Trophoblast cell (in vitro differentiated cells and primary cell): ENCODE data around the gene MAGI1.

ENCODE experiments used
- DNase-seq, 2 donors: peaks; one replicate each; pipeline ENCODE4 v3.0.0-alpha.2; 2016
- H2AFZ ChIP-seq: 2 replicates; pipeline ENCODE4 v1.6.1; 2013; ENCODE audit warnings: low read length, moderate library complexity, mild to moderate bottlenecking; ENCODE audit not compliant: insufficient read depth, poor library complexity
- H2AK5ac ChIP-seq: 2 replicates; pipeline ENCODE4 v1.6.1; 2013; ENCODE audit warnings: mild to moderate bottlenecking, low read length
- H2BK120ac ChIP-seq: 2 replicates; pipeline ENCODE4 v1.6.1; 2013; ENCODE audit warnings: low read length, mild to moderate bottlenecking, moderate library complexity; ENCODE audit not compliant: insufficient read depth, poor library complexity
- H2BK12ac ChIP-seq: 2 replicates; pipeline ENCODE4 v1.6.1; 2013; ENCODE audit warnings: mild to moderate bottlenecking, low read length, moderate library complexity
- H2BK5ac ChIP-seq: 2 replicates; pipeline ENCODE4 v1.6.1; 2013; ENCODE audit warnings: low read length, low read depth, moderate library complexity, mild to moderate bottlenecking; ENCODE audit not compliant: poor library complexity
- H3K14ac ChIP-seq: 2 replicates; pipeline ENCODE4 v1.6.1; 2013; ENCODE audit warnings: mild to moderate bottlenecking, low read length
- H3K18ac ChIP-seq: 2 replicates; pipeline ENCODE4 v1.6.1; 2013; ENCODE audit warnings: mild to moderate bottlenecking, low read length
- H3K23ac ChIP-seq: 2 replicates; pipeline ENCODE4 v1.6.1; 2013; ENCODE audit warnings: low read length
- H3K27ac ChIP-seq: 2 replicates; pipeline ENCODE4 v1.5.1; 2013; ENCODE audit warnings: low read depth, mild to moderate bottlenecking, inconsistent platforms, low read length, moderate library complexity
- H3K27me3 ChIP-seq: 2 replicates; pipeline ENCODE4 v1.6.1; 2013; ENCODE audit warnings: inconsistent platforms, mild to moderate bottlenecking, low read length, moderate library complexity; ENCODE audit not compliant: insufficient read depth
- H3K36me3 ChIP-seq, 2 experiments: 1 replicate in 1 of 2; 2 replicates in 1 of 2; pipeline ENCODE4 v1.6.1; 2013; ENCODE audit warnings: low read length in 2 of 2, mild to moderate bottlenecking in 2 of 2, moderate library complexity in 1 of 2; ENCODE audit not compliant: insufficient read depth in 2 of 2, control insufficient read depth in 1 of 2
- H3K4ac ChIP-seq: 2 replicates; pipeline ENCODE4 v1.6.1; 2013; ENCODE audit warnings: low read depth, mild to moderate bottlenecking, low read length, moderate library complexity
- H3K4me1 ChIP-seq, 2 experiments: 1 replicate in 1 of 2; 2 replicates in 1 of 2; pipeline ENCODE4 v1.6.1; 2013; ENCODE audit warnings: low read length in 2 of 2, mild to moderate bottlenecking in 2 of 2, moderate library complexity in 1 of 2; ENCODE audit not compliant: insufficient read depth in 2 of 2, control insufficient read depth in 1 of 2
- H3K4me2 ChIP-seq: 2 replicates; pipeline ENCODE4 v1.6.1; 2013; ENCODE audit warnings: inconsistent platforms, mild to moderate bottlenecking, low read length, moderate library complexity
- H3K4me3 ChIP-seq: 2 replicates; pipeline ENCODE4 v1.5.1; 2013; ENCODE audit warnings: mild to moderate bottlenecking, low read depth, low read length, inconsistent platforms
- H3K79me1 ChIP-seq: one replicate; pipeline ENCODE4 v1.6.1; 2013; ENCODE audit warnings: low read length
- H3K79me2 ChIP-seq: 2 replicates; pipeline ENCODE4 v1.6.1; 2013; ENCODE audit warnings: low read length, mild to moderate bottlenecking; ENCODE audit not compliant: control insufficient read depth, insufficient read depth, poor library complexity
- H3K9ac ChIP-seq: 2 replicates; pipeline ENCODE4 v1.6.1; 2013; ENCODE audit warnings: mild to moderate bottlenecking, low read length
- H3K9me3 ChIP-seq: 2 replicates; pipeline ENCODE4 v1.6.1; 2013; ENCODE audit warnings: low read depth, mild to moderate bottlenecking, control low read depth, inconsistent platforms, low read length; ENCODE audit not compliant: insufficient read depth
- H4K12ac ChIP-seq: 2 replicates; pipeline ENCODE4 v1.6.1; 2013; ENCODE audit warnings: low read depth, mild to moderate bottlenecking, low read length, moderate library complexity
- H4K8ac ChIP-seq: 2 replicates; pipeline ENCODE4 v1.6.1; 2013; ENCODE audit warnings: low read depth, mild to moderate bottlenecking, low read length, moderate library complexity
- H4K91ac ChIP-seq: one replicate; pipeline ENCODE4 v1.6.1; 2013; ENCODE audit warnings: low read depth, mild to moderate bottlenecking, low read length, moderate library complexity
- WGBS: extraction: QIAGEN DNeasy Blood & Tissue Kit; methylation state at CpG from one replicate; pipeline ENCODE4 v1.1.7; 2013; ENCODE audit warnings: missing lambda C conversion rate; ENCODE audit not compliant: insufficient read length, insufficient coverage; ENCODE audit errors: extremely low coverage; 5-methylcytosine and 5-hydroxymethylcytosine counted together

MAGI1 gene

DNA sequence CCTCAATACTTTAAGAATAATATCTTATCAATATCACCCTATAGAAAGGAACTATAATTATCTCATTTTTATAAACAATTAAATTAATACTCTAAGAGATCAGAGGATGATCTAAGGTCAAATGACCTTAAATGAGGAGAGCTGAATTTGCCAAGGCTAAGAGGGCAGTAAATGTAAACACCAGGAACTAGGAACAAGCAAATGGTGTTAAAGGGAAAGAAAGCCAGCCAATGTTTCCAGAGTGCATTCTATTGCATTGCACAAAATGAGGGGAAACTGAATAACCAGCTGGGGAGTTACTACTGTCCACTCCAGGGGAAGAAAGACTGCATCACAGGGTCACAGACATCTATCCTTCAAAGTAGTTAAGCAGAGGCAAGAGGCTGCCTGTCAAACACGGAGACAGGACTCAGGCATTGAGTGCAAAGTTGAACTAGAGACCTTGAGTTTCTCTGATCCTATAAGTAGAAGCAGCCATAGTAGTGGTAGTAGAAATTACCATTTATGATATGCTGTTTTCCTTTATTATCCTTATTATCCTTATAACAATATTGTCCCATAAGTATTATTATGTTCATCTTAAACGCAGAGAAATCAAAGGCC, 466.4 kb downstream of the MAGI1 start:
- Histone ChIP-seq H3K18ac (no peak overlapping the region), H2AFZ (no peak overlapping the region), H3K14ac (no peak overlapping the region), H3K4me1 (no peaks in the 10 kb centered on the region), H3K79me2 (no peaks in the 10 kb centered on the region), H3K23ac (no peak overlapping the region), H4K91ac (no peak overlapping the region), H2BK12ac (no peak overlapping the region), H3K4ac (no peak overlapping the region), H3K79me1 (no peaks in the 10 kb centered on the region), H3K27me3 (no peaks in the 10 kb centered on the region), H3K4me3 (no peak overlapping the region), H2AK5ac (no peak overlapping the region), H3K9me3 (no peaks in the 10 kb centered on the region), H3K36me3 (no peaks in the 10 kb centered on the region), H3K4me2 (no peak overlapping the region), H2BK5ac (no peak overlapping the region), H3K27ac (no peak overlapping the region), H4K12ac (no peak overlapping the region), H4K8ac (no peak overlapping the region), H3K9ac (no peak overlapping the region), H2BK120ac (no peak overlapping the region)
- no CpG with 5 or more reads among the region's 2 CpGs for WGBS
- no peak for DNase-seq

DNA sequence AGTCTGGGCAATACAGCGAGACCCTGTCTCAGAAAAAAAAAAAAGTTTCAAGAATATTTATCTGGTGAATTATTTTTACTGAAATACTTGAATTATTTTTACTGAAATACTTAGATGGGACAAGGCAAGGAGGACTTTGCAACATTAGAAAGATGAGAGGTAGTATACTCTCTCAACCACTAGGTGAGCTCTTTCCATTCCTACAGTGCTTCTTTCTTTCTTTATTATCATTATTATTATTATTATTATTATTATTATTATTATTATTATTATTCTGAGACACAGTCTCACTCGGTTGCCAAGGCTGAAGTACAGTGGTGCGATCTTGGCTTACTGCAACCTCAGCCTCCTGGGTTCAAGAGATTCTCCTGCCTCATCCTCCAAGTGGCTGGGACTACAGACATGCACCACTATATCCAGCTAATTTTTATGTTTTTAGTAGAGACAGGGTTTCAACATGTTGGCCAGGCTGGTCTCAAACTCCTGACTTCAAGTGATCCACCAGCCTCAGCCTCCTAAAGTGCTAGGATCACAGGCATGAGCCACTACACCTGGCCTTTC, 468.8 kb downstream of the MAGI1 start:
- no peaks in the 10 kb centered on the region for H3K79me2 ChIP-seq
- no peak overlapping the region for H4K12ac ChIP-seq

DNA sequence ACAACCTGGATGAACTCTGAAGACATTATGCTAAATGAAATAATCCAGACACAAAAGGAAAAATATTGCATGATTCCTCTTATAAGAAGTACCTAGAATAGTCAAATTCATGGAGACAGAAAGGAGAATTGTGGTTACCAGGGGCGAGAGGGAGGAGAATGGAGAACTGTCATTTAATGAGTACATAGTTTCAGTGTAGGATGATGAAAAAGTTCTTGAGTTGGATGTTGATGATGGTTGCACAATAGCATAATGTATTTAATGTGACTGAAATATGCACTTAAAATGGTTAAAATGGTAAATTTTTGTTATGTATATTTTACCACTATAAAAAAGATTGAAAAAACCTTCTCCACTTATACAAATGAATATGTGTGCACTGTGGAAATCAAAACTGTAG, 469.6 kb downstream of the MAGI1 start:
- no peaks in the 10 kb centered on the region for H3K36me3 ChIP-seq
- no peak overlapping the region for H3K27ac ChIP-seq
- H3K4me3 ChIP-seq, result no peak overlapping the region
- no peak for DNase-seq
- no peaks in the 10 kb centered on the region for H3K79me1 ChIP-seq
- no peak overlapping the region for H2AFZ ChIP-seq
- no peaks in the 10 kb centered on the region for H3K79me2 ChIP-seq
- no peak overlapping the region for H3K4ac ChIP-seq
- H4K91ac ChIP-seq, result no peak overlapping the region
- no peaks in the 10 kb centered on the region for H3K4me1 ChIP-seq
- no CpG with 5 or more reads among the region's 1 CpG for WGBS
- no peaks in the 10 kb centered on the region for H3K9me3 ChIP-seq
- H3K18ac ChIP-seq, result no peak overlapping the region
- no peak overlapping the region for H2AK5ac ChIP-seq
- H2BK5ac ChIP-seq, result no peak overlapping the region
- no peak overlapping the region for H4K12ac ChIP-seq
- H2BK120ac ChIP-seq, result no peak overlapping the region
- no peak overlapping the region for H3K4me2 ChIP-seq
- H4K8ac ChIP-seq, result no peak overlapping the region
- no peak overlapping the region for H3K14ac ChIP-seq
- H2BK12ac ChIP-seq, result no peak overlapping the region
- H3K9ac ChIP-seq, result no peak overlapping the region
- no peaks in the 10 kb centered on the region for H3K27me3 ChIP-seq
- no peak overlapping the region for H3K23ac ChIP-seq

More for the DNA sequence above, 468.8 kb downstream of the MAGI1 start:
- Histone ChIP-seq H3K18ac (no peak overlapping the region), H2BK5ac (no peak overlapping the region), H3K4ac (no peak overlapping the region), H3K79me1 (no peaks in the 10 kb centered on the region), H2AK5ac (no peak overlapping the region), H3K14ac (no peak overlapping the region), H3K9ac (no peak overlapping the region), H4K8ac (no peak overlapping the region), H3K23ac (no peak overlapping the region), H3K9me3 (no peaks in the 10 kb centered on the region), H3K4me2 (no peak overlapping the region), H3K4me3 (no peak overlapping the region), H2BK120ac (no peak overlapping the region), H2BK12ac (no peak overlapping the region), H4K91ac (no peak overlapping the region), H3K36me3 (no peaks in the 10 kb centered on the region), H3K4me1 (no peaks in the 10 kb centered on the region), H3K27me3 (no peaks in the 10 kb centered on the region), H2AFZ (no peak overlapping the region), H3K27ac (no peak overlapping the region)
- WGBS, result no CpG with 5 or more reads among the region's 3 CpGs
- DNase-seq, result no peak

DNA sequence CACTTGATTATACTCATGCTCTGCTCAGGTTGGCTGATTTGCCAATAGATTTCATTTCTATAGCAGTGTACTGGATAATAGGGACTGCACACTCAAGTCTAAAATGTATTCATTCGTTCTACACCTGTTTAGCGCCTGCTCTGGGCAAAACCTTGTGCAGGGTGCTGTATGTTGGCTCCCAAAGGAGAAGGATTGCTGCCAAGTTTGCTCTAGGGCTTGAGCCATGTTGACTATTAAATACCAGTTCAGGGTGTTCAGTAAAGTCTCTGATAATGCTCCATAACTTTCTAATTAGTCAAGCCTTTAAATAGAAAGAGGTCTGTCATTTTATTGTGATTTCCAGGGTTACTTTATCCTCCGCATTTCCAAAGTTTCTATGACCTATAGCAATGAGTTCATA, 470.2 kb downstream of the MAGI1 start:
- H4K8ac ChIP-seq, result no peak overlapping the region
- H3K4me2 ChIP-seq, result no peak overlapping the region
- no peak overlapping the region for H4K12ac ChIP-seq
- no peak overlapping the region for H2BK12ac ChIP-seq
- no peak overlapping the region for H3K9ac ChIP-seq
- H3K18ac ChIP-seq, result no peak overlapping the region
- H3K79me1 ChIP-seq, result no peaks in the 10 kb centered on the region
- no peaks in the 10 kb centered on the region for H3K4me1 ChIP-seq
- no peaks in the 10 kb centered on the region for H3K27me3 ChIP-seq
- H3K4ac ChIP-seq, result no peak overlapping the region
- H2BK5ac ChIP-seq, result no peak overlapping the region
- no peak for DNase-seq
- H3K9me3 ChIP-seq, result no peaks in the 10 kb centered on the region
- no peak overlapping the region for H3K14ac ChIP-seq
- no peak overlapping the region for H3K4me3 ChIP-seq
- H2BK120ac ChIP-seq, result no peak overlapping the region
- H3K27ac ChIP-seq, result no peak overlapping the region
- no peak overlapping the region for H3K23ac ChIP-seq
- no peak overlapping the region for H2AFZ ChIP-seq
- H3K79me2 ChIP-seq, result no peaks in the 10 kb centered on the region
- H3K36me3 ChIP-seq, result no peaks in the 10 kb centered on the region
- no CpG with 5 or more reads among the region's 3 CpGs for WGBS
- no peak overlapping the region for H2AK5ac ChIP-seq
- no peak overlapping the region for H4K91ac ChIP-seq
